Astrocyte of the cerebellum (primary cell): ENCODE measurements around the gene SAP30L.

ENCODE experiments used
- DNase-seq: peaks from one replicate; pipeline ENCODE4 v3.0.0-alpha.2; 2011; ENCODE audit warnings: low read depth
- H3K4me3 ChIP-seq: 2 replicates; pipeline ENCODE4 v1.5.1; 2011; ENCODE audit warnings: mild to moderate bottlenecking, low read depth, low read length, moderate library complexity
- CTCF ChIP-seq: IDR thresholded peaks from 2 replicates; pipeline ENCODE4 v1.5.1; 2012; ENCODE audit warnings: low read length, low read depth, moderate library complexity, mild to moderate bottlenecking; ENCODE audit errors: missing control alignments
- in situ Hi-C: cut with HindIII; loops from 2 replicates; pipeline ENCODE4 v1.10.0; 2017; ENCODE audit warnings: low sequenced_read_pairs

Gene SAP30L

DNA sequence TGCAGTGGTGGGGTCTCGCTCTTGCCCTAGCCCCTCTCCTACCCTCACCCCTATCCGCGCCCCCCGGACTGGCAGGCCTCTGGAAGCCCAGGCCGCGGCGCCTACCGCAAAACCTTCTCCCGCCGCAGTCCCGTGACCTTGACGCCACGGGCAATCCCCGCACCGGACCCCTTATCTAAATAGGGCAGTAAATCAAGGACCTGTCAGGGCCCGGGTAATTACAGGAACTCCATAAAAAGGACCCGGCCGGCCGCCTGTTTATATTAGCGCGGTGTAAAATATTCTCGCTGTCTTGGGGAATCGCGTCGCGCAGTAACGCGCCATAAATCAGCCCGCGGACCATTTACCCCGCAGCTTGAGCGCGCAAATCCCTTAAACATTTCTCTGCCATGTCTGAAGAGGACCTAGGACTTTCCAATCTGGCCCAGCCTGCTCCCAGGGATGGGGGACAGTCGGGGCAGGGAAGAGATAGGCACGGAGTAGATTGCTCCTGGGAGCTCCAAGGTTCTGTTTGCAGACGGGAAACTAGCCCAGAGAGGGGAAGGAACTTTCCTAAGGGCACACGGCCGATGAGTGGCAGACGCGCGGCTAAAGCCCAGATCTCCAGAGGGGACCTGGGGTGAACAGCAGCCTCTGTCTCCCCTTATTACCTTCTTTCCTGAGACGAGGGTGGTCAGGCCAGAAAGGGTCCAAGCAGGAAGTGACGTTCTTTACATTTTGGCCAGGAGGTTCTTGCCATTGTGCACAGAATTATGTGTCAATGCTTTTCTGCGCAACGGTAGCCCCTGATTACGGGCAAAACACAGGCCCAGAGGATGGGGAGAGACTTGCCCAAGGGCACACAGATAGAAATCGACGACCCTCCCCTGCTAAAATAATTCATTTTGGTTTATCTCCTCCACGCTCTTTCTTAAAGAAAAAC is 37.0 kb downstream of the SAP30L start:
- H3K4me3 ChIP-seq, result no peak overlapping the region
- no peak for TF ChIP-seq CTCF
- in situ Hi-C loops, result no loop called here
- DNase-seq, result no peak

DNA sequence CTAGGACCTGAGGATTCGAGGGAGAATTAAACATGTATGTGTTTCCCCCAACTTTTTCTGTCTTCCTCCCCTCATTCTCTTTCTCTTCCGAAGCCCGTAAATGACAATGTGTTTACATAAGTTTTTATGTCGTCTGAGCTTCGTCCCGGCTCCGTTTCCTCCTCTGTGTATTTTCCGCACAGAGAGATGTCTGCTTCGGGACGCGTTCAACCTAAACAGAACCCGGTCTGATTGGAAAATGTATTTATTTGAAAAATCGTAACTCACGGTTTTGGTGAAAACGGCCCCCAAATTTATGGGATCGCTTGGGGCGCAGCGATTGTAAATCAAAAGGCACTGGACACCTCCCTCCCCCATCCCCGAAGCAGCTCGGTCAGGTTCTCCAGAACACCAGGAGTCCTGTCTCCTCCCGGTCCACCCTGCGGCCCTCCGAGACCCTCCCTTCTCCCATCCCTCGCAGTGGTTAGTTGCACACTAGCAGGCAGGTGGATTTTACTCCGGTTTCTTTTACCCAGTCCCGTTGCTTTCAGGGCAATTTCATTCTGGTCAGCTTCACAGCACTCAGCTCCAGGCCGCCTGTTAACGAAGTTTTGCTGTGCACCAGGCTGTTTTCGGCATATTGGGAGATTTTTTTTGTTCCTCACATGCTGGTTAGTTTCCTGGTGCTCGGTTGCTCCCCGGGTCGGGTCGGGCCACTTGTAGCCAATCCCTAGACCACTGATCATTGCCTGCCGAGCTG is 38.0 kb downstream of the SAP30L start:
- TF ChIP-seq CTCF, result no peak
- DNase-seq, result no peak
- in situ Hi-C loops, result no loop called here
- no peak overlapping the region for H3K4me3 ChIP-seq

- no peak overlapping the region for H3K4me3 ChIP-seq
- no peak for DNase-seq
- no peak for TF ChIP-seq CTCF
- in situ Hi-C loops, result no loop called here
Observed at GRCh38 chr5:154484393-154485095, 38.7 kb downstream of the SAP30L start.

DNA sequence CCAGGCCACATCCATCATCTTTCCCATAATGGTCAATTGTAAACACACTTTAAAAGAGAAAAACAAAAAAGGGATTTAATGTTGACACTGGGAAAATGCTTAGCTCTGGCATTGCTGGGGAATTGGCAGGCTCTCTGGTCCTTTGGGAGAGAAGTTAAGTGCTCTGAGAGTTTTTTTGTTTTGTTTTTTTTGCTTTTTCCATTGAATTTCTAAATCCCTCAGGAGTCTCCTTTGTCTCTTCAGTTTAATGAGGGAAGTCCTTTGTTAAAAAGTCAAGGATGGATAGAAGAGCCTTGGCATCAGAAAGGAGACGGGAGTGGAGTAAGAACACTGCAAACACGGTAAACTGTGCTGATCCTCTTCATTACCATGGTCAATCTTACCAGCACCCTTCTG is 39.3 kb downstream of the SAP30L start:
- H3K4me3 ChIP-seq, result no peak overlapping the region
- in situ Hi-C loops, result no loop called here
- no peak for DNase-seq
- no peak for TF ChIP-seq CTCF

DNA sequence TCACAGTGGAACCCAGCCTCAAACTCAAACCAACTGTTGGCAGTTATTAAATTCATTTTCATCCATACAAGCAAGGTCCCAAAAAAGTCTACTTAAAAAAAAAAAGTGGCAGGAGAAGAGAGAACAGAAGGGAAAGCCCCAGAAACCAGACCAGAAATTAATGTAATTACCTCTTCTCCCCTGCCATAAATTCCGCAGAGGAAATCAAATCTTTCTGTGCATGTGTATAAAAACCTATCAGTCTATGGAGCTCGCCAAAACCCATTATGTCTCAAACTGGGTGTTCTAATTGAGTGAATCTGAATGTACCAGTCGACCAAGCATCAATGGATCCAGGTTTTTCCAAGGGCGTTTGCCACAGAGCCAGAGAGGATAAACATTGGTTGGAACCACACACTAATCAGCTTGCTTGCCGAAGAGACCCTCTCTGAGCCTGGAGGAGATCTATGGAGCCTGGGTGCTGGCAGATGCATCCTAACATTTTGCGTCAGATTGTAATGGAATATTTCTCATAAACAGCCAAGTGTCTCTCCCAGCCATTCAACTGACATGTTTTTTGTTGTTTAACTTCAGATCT is 40.1 kb downstream of the SAP30L start:
- in situ Hi-C loops, result no loop called here
- no peak overlapping the region for H3K4me3 ChIP-seq
- DNase-seq, result no peak
- no peak for TF ChIP-seq CTCF

- DNase-seq, result no peak
- no peak for TF ChIP-seq CTCF
- in situ Hi-C loops, result no loop called here
- no peak overlapping the region for H3K4me3 ChIP-seq
Observed at GRCh38 chr5:154486427-154486866, 40.6 kb downstream of the SAP30L start.
